SJSA1 (cell line): Measurements from ENCODE around the gene ZNF75A. TPM values are rescaled to one million over a fixed set of nuclear protein-coding genes. Genes with fewer than 3 reads are reported as not detected.

ENCODE experiments used
- DNase-seq, 2 experiments: peaks; one replicate each; pipeline ENCODE4 v3.0.0-alpha.2; 2015 to 2020; ENCODE audit warnings: low spot score in 2 of 2, low read depth in 1 of 2
- H3K27ac ChIP-seq: fragments of 250-450 bp; sonication (Bioruptor Pico); 2 replicates; pipeline ENCODE4 v1.5.1; 2020; ENCODE audit warnings: mild to moderate bottlenecking, moderate library complexity
- H3K27me3 ChIP-seq: fragments of 250-450 bp; sonication (Bioruptor Pico); replicated peaks from 2 replicates; pipeline ENCODE4 v1.5.1; 2020; ENCODE audit warnings: mild to moderate bottlenecking, moderate library complexity
- H3K36me3 ChIP-seq: fragments of 250-450 bp; sonication (Bioruptor Pico); 2 replicates; pipeline ENCODE4 v1.5.1; 2020; ENCODE audit warnings: mild to moderate bottlenecking
- H3K4me1 ChIP-seq: fragments of 250-450 bp; sonication (Bioruptor Pico); replicated peaks from 2 replicates; pipeline ENCODE4 v1.6.1; 2021; ENCODE audit warnings: mild to moderate bottlenecking
- H3K4me3 ChIP-seq: fragments of 250-450 bp; sonication (Bioruptor Pico); 2 replicates; pipeline ENCODE4 v1.5.1; 2020; ENCODE audit warnings: mild to moderate bottlenecking
- H3K9me3 ChIP-seq: fragments of 250-450 bp; sonication (Bioruptor Pico); replicated peaks from 2 replicates; pipeline ENCODE4 v1.5.1; 2020; ENCODE audit warnings: mild to moderate bottlenecking
- total RNA-seq: library from RNA; depleted of rRNA; stranded (reverse); fragments of >200 nt; shearing (Covaris generic); gene quantifications from 2 replicates; pipeline ENCODE4 v1.2.3, GENCODE V29; 2014

The ZNF75A gene
- total RNA-seq, 1 experiment from 2014 or later = 16.8 TPM

DNA sequence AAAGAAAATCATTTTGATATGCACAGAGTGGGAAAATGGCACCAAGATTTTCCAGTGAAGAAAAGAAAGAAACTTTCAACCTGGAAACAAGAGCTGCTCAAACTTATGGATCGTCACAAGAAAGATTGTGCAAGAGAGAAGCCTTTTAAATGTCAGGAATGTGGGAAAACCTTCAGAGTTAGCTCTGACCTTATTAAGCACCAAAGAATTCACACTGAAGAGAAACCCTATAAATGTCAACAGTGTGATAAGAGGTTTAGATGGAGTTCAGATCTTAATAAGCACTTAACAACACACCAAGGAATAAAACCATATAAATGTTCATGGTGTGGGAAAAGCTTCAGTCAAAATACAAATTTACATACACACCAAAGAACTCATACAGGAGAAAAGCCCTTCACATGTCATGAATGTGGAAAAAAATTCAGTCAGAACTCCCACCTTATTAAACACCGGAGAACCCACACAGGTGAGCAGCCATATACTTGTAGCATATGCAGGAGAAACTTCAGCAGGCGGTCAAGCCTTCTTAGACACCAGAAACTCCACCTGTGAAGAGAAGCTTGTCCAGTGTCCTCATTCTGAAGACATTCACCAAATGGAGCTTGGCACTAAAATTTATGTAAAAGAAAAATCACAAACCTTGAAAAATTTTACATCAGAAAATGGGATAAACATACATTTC lies 12.2 kb downstream of the ZNF75A start:
- Histone ChIP-seq H3K9me3 (peaks cover 48% of the 10 kb centered on the region), H3K4me3 (no peak overlapping the region), H3K4me1 (no peaks in the 10 kb centered on the region), H3K27ac (no peak overlapping the region), H3K36me3 (peaks cover 61% of the 10 kb centered on the region), H3K27me3 (no peaks in the 10 kb centered on the region)
- peak in 1 of 2 experiments; percentile 26 for DNase-seq

DNA sequence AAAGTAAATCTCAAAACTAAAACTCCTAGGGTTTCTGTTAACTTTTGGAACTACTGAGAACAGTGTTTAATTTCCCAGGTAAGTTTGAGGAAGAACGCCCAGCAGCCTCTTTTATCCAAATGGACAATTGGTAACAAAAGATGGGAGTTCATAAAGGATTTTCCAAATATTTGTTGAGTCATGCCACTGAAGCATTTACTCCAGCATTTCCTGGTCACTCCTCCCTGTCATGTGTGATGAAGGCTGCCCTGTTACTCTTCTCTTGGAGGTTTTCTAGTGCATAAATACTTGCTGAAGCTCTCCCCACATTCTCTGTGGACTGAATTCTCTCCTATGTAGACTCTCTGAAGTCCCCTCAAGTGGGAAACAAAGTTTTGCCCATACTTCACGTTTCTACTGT lies 16.5 kb downstream of the ZNF75A start:
- DNase-seq = no peak
- no peaks in the 10 kb centered on the region for H3K27me3 ChIP-seq
- H3K9me3 ChIP-seq = peaks cover 38% of the 10 kb centered on the region
- H3K27ac ChIP-seq = no peak overlapping the region
- H3K36me3 ChIP-seq = peaks cover 23% of the 10 kb centered on the region
- no peaks in the 10 kb centered on the region for H3K4me1 ChIP-seq
- H3K4me3 ChIP-seq = no peak overlapping the region

DNA sequence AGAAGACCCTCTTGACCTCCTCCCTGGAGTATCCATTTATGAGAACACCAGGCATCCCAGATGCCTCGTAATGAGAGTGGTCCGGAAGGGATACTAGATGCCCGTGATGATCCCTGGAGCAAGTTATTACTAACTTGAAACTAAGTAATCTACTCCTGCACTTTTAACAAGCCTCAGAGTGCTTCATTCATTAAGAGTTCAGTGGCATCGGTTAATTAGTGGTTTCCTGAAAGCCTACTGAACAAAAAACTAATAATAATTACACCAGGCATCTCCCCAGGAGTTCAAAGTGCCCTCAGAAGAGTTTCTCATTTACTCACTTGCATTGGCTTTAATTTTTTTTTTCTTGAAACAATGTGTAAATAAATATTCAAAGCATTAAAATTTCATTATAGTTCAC lies 22.2 kb downstream of the ZNF75A start:
- H3K9me3 ChIP-seq = peaks cover 6% of the 10 kb centered on the region; the same call in 1 of the 2 replicates
- no peaks in the 10 kb centered on the region for H3K36me3 ChIP-seq
- H3K4me1 ChIP-seq = no peaks in the 10 kb centered on the region
- DNase-seq = no peak
- no peaks in the 10 kb centered on the region for H3K27me3 ChIP-seq
- no peak overlapping the region for H3K4me3 ChIP-seq
- no peak overlapping the region for H3K27ac ChIP-seq

DNA sequence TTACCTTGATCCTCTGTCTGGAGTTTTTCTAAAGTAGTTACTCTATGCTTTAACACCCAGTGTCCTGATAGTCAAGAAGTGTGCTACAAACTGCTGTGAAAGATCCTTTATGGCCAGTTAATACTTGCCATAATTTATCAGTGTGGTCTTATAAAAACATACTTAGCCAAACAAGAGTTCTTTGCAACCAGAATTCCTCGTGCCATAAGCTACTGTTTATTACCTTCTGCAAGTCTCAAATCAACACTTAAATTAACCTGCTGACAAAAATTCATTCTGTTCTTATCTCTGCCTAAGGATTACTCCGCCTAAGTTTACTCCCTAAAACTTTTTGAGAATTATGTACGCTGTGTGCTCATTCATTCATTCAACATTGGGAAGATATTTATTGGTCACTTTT lies 22.8 kb downstream of the ZNF75A start:
- DNase-seq = no peak
- no peak overlapping the region for H3K27ac ChIP-seq
- no peaks in the 10 kb centered on the region for H3K36me3 ChIP-seq
- H3K4me3 ChIP-seq = no peak overlapping the region
- no peaks in the 10 kb centered on the region for H3K4me1 ChIP-seq
- H3K9me3 ChIP-seq = peaks cover 6% of the 10 kb centered on the region; the same call in 1 of the 2 replicates
- no peaks in the 10 kb centered on the region for H3K27me3 ChIP-seq

DNA sequence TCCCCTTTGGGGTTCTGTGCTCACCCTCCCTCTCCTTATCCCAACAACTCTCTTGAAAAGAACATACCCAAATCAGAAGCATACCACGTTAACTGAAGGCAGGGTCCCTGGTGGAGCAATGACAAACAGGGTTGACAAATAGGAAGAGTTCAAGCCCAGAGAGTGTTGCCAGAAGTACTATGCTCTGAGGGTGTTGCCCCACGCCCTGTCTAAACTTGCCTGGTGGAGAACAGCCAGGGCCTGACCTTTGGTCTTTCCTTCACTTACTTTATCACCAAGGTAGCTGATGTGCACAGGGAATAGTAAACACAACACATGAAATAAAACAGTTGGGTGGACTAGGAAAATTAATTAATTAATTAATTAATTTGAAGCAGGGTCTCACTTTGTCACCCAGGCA lies 23.3 kb downstream of the ZNF75A start:
- Histone ChIP-seq H3K9me3 (peaks cover 6% of the 10 kb centered on the region; the same call in 1 of the 2 replicates), H3K27ac (no peak overlapping the region)

DNA sequence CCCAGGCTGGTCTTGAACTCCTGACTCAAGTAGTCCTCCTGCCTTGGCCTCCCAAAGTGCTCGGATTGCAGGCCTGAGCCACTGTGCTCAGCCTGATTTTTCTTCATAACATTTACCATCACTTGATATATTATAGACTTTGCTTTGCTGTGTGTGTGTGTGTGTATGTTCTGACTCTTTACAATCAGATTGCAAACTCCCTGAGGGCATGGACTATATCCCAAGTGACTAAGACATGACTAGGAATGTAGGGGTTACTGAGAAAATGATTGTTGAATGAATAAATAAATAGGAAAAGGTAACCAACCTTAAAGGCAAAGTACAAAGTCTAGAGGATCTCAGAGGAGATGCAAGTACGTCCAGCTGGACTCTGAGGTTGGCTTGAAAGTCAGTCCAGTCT lies 40.7 kb downstream of the ZNF75A start:
- H3K27ac ChIP-seq = no peak overlapping the region
- no peaks in the 10 kb centered on the region for H3K27me3 ChIP-seq
- H3K4me3 ChIP-seq = no peak overlapping the region
- no peak for DNase-seq
- 0 out of 2 replicates have a peak, but pooled peaks cover 2% of the 10 kb centered on the region for H3K9me3 ChIP-seq
- H3K36me3 ChIP-seq = no peaks in the 10 kb centered on the region
- no peaks in the 10 kb centered on the region for H3K4me1 ChIP-seq

More for the DNA sequence above, 23.3 kb downstream of the ZNF75A start:
- Histone ChIP-seq H3K4me1 (no peaks in the 10 kb centered on the region), H3K36me3 (no peaks in the 10 kb centered on the region), H3K4me3 (no peak overlapping the region), H3K27me3 (no peaks in the 10 kb centered on the region)
- DNase-seq = no peak

DNA sequence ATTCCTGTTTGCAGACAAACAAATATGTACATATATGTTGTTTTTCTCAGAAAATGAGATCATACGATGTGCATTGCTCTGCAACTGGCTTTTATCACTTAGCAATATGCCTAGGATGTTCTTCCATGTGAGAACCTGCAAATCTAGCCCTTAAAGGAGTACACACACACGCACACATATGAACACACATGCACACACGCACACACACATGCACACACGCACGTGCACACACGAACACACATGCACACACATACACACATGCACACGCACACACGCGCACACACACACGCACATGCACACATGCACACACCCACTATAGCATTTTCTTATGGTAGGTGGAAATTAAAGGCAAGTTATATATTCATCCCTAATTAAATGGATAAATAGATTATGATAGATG lies 42.3 kb downstream of the ZNF75A start:
- DNase-seq = no peak
- no peak overlapping the region for H3K27ac ChIP-seq
- 0 out of 2 replicates have a peak, but pooled peaks cover 2% of the 10 kb centered on the region for H3K9me3 ChIP-seq
- no peaks in the 10 kb centered on the region for H3K4me1 ChIP-seq
- no peaks in the 10 kb centered on the region for H3K36me3 ChIP-seq
- H3K27me3 ChIP-seq = no peaks in the 10 kb centered on the region
- no peak overlapping the region for H3K4me3 ChIP-seq

DNA sequence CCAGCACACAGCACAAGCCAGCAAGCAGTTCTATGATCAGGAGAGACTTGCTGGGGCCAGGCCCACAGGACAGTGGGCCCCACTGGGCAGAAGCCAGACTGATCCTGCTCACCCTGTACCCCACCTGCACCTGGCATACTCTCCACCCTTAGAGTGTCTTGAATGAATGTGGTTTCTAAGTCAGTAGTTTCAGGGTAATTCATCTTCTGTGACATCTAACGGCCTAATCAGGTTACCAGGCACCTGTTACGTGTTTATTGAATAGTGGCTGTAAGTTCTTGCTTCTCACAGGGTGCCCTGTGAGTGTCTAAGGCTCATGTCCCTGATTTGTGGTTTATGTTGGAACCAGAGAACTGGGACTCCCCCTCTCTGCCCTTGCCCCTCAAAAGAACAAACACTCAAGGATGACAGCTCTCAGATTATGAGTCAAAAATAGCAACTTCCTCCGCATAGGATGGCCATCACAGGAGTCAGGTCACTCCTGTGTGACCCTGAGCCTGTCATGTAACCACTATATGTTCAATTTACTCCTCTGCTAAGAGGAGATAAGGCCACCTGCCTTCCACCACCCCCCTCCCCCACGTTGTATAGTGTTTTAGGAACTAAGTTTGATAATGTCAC lies 43.4 kb downstream of the ZNF75A start:
- H3K36me3 ChIP-seq = no peaks in the 10 kb centered on the region
- H3K4me1 ChIP-seq = no peaks in the 10 kb centered on the region
- H3K9me3 ChIP-seq = 0 out of 2 replicates have a peak, but pooled peaks cover 2% of the 10 kb centered on the region
- H3K4me3 ChIP-seq = no peak overlapping the region
- no peak for DNase-seq
- H3K27ac ChIP-seq = no peak overlapping the region
- H3K27me3 ChIP-seq = no peaks in the 10 kb centered on the region

DNA sequence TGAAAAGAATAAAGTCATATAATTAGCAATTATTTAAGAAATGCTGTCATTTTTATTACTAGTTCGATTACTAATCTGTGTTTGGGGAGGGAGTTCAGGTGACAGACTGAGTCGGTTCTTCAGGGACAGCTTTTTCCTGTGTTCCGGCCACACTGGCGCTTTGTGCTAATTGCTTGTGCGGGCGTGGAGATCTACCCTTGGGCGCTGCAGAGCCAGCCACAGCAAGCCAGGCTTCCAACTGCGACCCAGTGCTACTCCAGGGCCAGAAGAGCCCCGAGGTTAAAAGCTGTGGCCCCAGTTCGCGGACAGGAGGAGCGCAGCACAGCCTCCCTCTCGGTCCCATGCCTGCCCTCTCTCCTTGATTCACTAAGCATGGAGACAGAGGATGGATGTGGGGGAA lies 43.9 kb downstream of the ZNF75A start:
- Histone ChIP-seq H3K4me1 (no peaks in the 10 kb centered on the region), H3K9me3 (0 out of 2 replicates have a peak, but pooled peaks cover 2% of the 10 kb centered on the region), H3K27me3 (no peaks in the 10 kb centered on the region), H3K36me3 (no peaks in the 10 kb centered on the region), H3K27ac (no peak overlapping the region), H3K4me3 (no peak overlapping the region)
- DNase-seq = no peak

DNA sequence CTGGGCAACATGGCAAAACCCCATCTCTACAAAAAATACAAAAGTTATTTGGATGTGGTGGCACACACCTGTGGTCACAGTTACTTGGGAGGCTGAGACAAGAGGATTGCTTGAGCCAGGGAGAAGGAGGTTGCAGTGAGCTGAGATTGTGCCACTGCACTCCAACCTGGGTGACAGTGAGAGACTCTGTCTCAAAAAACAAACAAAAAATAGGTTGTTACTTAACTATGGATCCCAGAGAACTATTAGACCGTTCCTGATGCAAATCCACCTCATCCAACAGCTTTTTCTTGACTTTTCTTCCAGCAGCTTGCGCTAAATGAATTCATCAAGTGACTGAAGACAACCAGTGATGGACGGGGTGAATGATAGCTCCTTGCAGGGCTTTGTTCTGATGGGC lies 50.3 kb downstream of the ZNF75A start, which contains the start of gene OR2C1:
Gene OR2C1 (plus strand): TSS at position 301 of the 400 bp plus-strand sequence. CDS start 52 bp downstream, at position 353.
- H3K36me3 ChIP-seq = no peaks in the 10 kb centered on the region
- no peaks in the 10 kb centered on the region; the same call in 1 of the 2 replicates for H3K9me3 ChIP-seq
- no peak within 1 kb of the TSS for H3K27ac ChIP-seq
- DNase-seq = no peak
- H3K4me1 ChIP-seq = no peaks in the 10 kb centered on the region
- no peak within 1 kb of the TSS for H3K4me3 ChIP-seq
- H3K27me3 ChIP-seq = no peaks in the 10 kb centered on the region

DNA sequence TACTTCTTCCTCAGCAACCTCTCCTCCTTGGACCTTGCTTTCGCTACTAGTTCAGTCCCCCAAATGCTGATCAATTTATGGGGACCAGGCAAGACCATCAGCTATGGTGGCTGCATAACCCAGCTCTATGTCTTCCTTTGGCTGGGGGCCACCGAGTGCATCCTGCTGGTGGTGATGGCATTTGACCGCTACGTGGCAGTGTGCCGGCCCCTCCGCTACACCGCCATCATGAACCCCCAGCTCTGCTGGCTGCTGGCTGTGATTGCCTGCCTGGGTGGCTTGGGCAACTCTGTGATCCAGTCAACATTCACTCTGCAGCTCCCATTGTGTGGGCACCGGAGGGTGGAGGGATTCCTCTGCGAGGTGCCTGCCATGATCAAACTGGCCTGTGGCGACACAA lies 50.8 kb downstream of the ZNF75A start:
- H3K27ac ChIP-seq = no peak overlapping the region
- H3K27me3 ChIP-seq = no peaks in the 10 kb centered on the region
- H3K9me3 ChIP-seq = no peaks in the 10 kb centered on the region; the same call in 1 of the 2 replicates
- no peaks in the 10 kb centered on the region for H3K36me3 ChIP-seq
- H3K4me1 ChIP-seq = no peaks in the 10 kb centered on the region
- no peak for DNase-seq
- no peak overlapping the region for H3K4me3 ChIP-seq

DNA sequence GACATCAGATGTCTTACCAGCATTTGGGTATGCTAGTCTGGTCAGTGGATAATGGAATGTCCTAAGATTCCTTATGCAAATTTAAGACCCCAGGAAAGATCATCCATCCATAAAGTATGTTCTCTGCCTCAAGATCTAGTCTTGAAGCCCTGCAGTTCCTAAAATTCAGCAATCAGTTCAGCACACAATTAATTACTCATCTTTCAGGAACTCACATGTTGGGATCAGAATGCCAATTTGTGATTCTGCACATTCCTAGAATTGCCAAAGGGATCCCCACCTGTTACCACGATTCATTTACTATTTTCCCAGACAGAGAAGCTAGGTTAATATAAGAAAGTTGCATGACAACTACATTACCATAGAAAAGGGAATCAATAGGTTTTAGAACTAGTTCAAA lies 53.6 kb downstream of the ZNF75A start:
- H3K27me3 ChIP-seq = no peaks in the 10 kb centered on the region
- DNase-seq = no peak
- H3K9me3 ChIP-seq = peaks cover 5% of the 10 kb centered on the region
- H3K27ac ChIP-seq = no peak overlapping the region
- no peaks in the 10 kb centered on the region for H3K4me1 ChIP-seq
- H3K36me3 ChIP-seq = no peaks in the 10 kb centered on the region
- no peak overlapping the region for H3K4me3 ChIP-seq

DNA sequence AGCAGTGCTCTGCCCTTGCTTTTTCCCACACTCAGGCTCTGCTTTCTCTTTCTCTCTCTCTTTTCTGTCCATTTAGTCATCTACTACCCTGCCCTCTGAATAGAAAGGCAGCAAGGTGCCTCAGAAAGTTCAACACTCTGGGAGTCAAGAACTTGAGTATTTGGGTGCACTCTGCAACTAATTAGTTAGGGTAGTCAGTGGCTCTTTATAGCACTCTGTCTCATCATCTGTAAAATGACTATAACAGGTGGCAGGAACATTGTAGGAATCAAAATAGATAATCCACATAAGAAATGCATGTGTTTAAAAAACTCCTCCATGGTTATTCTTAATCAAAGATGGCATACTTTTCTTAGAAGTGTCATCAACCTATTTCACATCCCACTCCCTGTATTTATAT lies 57.6 kb downstream of the ZNF75A start:
- Histone ChIP-seq H3K27ac (no peak overlapping the region), H3K4me1 (no peaks in the 10 kb centered on the region), H3K36me3 (no peaks in the 10 kb centered on the region; the same call in 1 of the 2 replicates), H3K9me3 (peaks cover 19% of the 10 kb centered on the region), H3K27me3 (no peaks in the 10 kb centered on the region), H3K4me3 (no peak overlapping the region)
- DNase-seq = no peak

DNA sequence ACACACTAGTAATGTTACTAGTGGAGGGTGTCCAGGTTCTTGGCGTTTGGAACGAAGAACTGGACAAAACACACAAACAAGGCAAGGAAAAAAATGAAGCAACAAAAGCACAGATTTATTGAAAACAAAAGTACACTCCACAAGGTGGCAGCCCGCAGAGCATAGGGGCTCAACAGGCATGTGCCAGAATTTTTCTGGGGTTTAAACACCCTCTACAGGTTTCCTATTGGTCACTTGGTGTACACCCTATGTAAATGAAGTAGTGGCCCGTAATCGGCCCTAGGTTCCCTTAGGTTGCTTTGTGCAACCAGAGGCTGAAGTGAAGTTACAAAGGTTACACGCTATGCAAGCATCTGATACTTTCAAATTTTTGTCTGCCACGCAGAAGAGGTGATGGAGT lies 58.5 kb downstream of the ZNF75A start:
- DNase-seq = no peak
- Histone ChIP-seq H3K4me3 (no peak overlapping the region), H3K4me1 (no peaks in the 10 kb centered on the region), H3K27me3 (no peaks in the 10 kb centered on the region), H3K36me3 (no peaks in the 10 kb centered on the region; the same call in 1 of the 2 replicates), H3K9me3 (peaks cover 19% of the 10 kb centered on the region), H3K27ac (no peak overlapping the region)
